HEK293T (cell line): ENCODE data around the gene CSNK2A1.

Experiments
- BHLHE40 ChIP-seq: fragments of 450-650 bp; IDR thresholded peaks from 2 replicates; pipeline ENCODE4 v1.6.1; 2016; ENCODE audit warnings: mild to moderate bottlenecking, moderate library complexity, borderline replicate concordance
- CTBP1 ChIP-seq: fragments of 450-650 bp; IDR thresholded peaks from 2 replicates; pipeline ENCODE4 v1.6.1; 2016; ENCODE audit warnings: borderline replicate concordance
- ELF4 ChIP-seq: fragments of 450-650 bp; IDR thresholded peaks from 2 replicates; pipeline ENCODE4 v1.6.1; 2017; ENCODE audit warnings: antibody characterized with exemption
- FOXA1 ChIP-seq: fragments of 450-650 bp; IDR thresholded peaks from 2 replicates; pipeline ENCODE4 v1.6.1; 2016; ENCODE audit warnings: mild to moderate bottlenecking
- HDGF ChIP-seq: fragments of 450-650 bp; IDR thresholded peaks from 2 replicates; pipeline ENCODE4 v1.6.1; 2017; ENCODE audit warnings: antibody characterized with exemption, borderline replicate concordance
- LEF1 ChIP-seq: fragments of 450-650 bp; IDR thresholded peaks from 2 replicates; pipeline ENCODE4 v1.6.1; 2017; ENCODE audit warnings: mild to moderate bottlenecking, borderline replicate concordance
- NFRKB ChIP-seq: fragments of 450-650 bp; IDR thresholded peaks from 2 replicates; pipeline ENCODE4 v1.6.1; 2016; ENCODE audit warnings: mild to moderate bottlenecking, moderate library complexity
- PKNOX1 ChIP-seq: fragments of 450-650 bp; IDR thresholded peaks from 2 replicates; pipeline ENCODE4 v1.6.1; 2016
- SUZ12 ChIP-seq: fragments of 450-650 bp; IDR thresholded peaks from 2 replicates; pipeline ENCODE4 v1.6.1; 2016; ENCODE audit warnings: mild to moderate bottlenecking
- TARDBP ChIP-seq: fragments of 450-650 bp; IDR thresholded peaks from 2 replicates; pipeline ENCODE4 v1.6.1; 2016
- ZNF384 ChIP-seq: fragments of 450-650 bp; IDR thresholded peaks from 2 replicates; pipeline ENCODE4 v1.6.1; 2016

DNA sequence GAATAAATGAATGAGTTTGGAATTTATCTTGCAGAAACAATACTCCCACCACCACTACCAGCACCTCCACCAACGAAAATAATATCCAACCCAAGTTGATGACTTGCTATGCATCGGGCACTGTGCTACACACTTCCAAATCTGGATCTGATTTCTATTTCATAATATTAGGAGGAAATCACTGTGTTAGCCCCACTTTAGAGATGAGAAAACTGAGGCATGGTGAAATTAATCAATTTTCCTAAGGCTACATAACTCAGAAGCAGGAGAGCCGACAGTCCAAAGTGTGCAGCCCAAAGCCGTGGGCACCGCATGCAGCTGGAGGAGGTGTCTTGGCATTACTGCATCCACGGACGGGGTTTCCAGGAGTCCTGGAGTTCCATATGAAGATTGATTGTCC, 48.9 kb upstream of the CSNK2A1 start:
- no peak for TF ChIP-seq PKNOX1
- TF ChIP-seq TARDBP, result no peak
- no peak for TF ChIP-seq CTBP1
- no peak for TF ChIP-seq SUZ12
- no peak for TF ChIP-seq LEF1
- no peak for TF ChIP-seq HDGF
- no peak for TF ChIP-seq NFRKB
- TF ChIP-seq BHLHE40, result no peak
- no peak for TF ChIP-seq ZNF384
- TF ChIP-seq ELF4, result no peak
- no peak for TF ChIP-seq FOXA1
